ENCODE results near the gene S100A13.
"Not testable (repeated sequence)": the region's sequence is repeated elsewhere in the genome, so short reads cannot be mapped to it uniquely, and the experiment has no call there.

Gene S100A13

GRCh38 chr1:153583976-153584375, 43.3 kb downstream of the S100A13 start:
- Histone ChIP-seq H3K4me1 (ENCODE audit: insufficient read depth, poor library complexity, severe bottlenecking) (peaks cover 3% of the 10 kb centered on the region), H3K36me3 (ENCODE audit: low read depth) (no peaks in the 10 kb centered on the region), H3K27me3 (ENCODE audit: insufficient read depth, poor library complexity, severe bottlenecking) (no peaks in the 10 kb centered on the region), H3K4me3 (ENCODE audit: severe bottlenecking) (no peak overlapping the region), H3K27ac (ENCODE audit: poor library complexity, severe bottlenecking) (no peak overlapping the region), H3K9me3 (ENCODE audit: severe bottlenecking) (no peaks in the 10 kb centered on the region)
- TF ChIP-seq, protein P1, sequence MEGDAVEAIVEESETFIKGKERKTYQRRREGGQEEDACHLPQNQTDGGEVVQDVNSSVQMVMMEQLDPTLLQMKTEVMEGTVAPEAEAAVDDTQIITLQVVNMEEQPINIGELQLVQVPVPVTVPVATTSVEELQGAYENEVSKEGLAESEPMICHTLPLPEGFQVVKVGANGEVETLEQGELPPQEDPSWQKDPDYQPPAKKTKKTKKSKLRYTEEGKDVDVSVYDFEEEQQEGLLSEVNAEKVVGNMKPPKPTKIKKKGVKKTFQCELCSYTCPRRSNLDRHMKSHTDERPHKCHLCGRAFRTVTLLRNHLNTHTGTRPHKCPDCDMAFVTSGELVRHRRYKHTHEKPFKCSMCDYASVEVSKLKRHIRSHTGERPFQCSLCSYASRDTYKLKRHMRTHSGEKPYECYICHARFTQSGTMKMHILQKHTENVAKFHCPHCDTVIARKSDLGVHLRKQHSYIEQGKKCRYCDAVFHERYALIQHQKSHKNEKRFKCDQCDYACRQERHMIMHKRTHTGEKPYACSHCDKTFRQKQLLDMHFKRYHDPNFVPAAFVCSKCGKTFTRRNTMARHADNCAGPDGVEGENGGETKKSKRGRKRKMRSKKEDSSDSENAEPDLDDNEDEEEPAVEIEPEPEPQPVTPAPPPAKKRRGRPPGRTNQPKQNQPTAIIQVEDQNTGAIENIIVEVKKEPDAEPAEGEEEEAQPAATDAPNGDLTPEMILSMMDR (IDR thresholded peaks at IDR 0.05; ENCODE audit: poor library complexity, severe bottlenecking), result no peak
- DNase-seq (ENCODE audit: low spot score), result no peak
- ATAC-seq (ENCODE audit: low read depth), result no peak

GRCh38 chr1:153583514-153583913, 43.8 kb downstream of the S100A13 start:
- not testable (repeated sequence) for H3K4me3 ChIP-seq (ENCODE audit: severe bottlenecking); H3K36me3 ChIP-seq (ENCODE audit: low read depth); DNase-seq (ENCODE audit: low spot score); H3K9me3 ChIP-seq (ENCODE audit: severe bottlenecking); H3K27ac ChIP-seq (ENCODE audit: poor library complexity, severe bottlenecking); ATAC-seq (ENCODE audit: low read depth); H3K27me3 ChIP-seq (ENCODE audit: insufficient read depth, poor library complexity, severe bottlenecking); H3K4me1 ChIP-seq (ENCODE audit: insufficient read depth, poor library complexity, severe bottlenecking)

GRCh38 chr1:153582836-153583235, 44.5 kb downstream of the S100A13 start:
- not testable (repeated sequence) for H3K36me3 ChIP-seq (ENCODE audit: low read depth); H3K9me3 ChIP-seq (ENCODE audit: severe bottlenecking); H3K4me1 ChIP-seq (ENCODE audit: insufficient read depth, poor library complexity, severe bottlenecking); H3K27ac ChIP-seq (ENCODE audit: poor library complexity, severe bottlenecking); H3K4me3 ChIP-seq (ENCODE audit: severe bottlenecking); H3K27me3 ChIP-seq (ENCODE audit: insufficient read depth, poor library complexity, severe bottlenecking); DNase-seq (ENCODE audit: low spot score); ATAC-seq (ENCODE audit: low read depth)

GRCh38 chr1:153578936-153579335, 48.4 kb downstream of the S100A13 start:
- ATAC-seq (ENCODE audit: low read depth), result no peak
- Histone ChIP-seq H3K27me3 (ENCODE audit: insufficient read depth, poor library complexity, severe bottlenecking) (no peaks in the 10 kb centered on the region), H3K36me3 (ENCODE audit: low read depth) (no peaks in the 10 kb centered on the region), H3K4me1 (ENCODE audit: insufficient read depth, poor library complexity, severe bottlenecking) (peaks cover 3% of the 10 kb centered on the region), H3K4me3 (ENCODE audit: severe bottlenecking) (no peak overlapping the region), H3K27ac (ENCODE audit: poor library complexity, severe bottlenecking) (no peak overlapping the region), H3K9me3 (ENCODE audit: severe bottlenecking) (no peaks in the 10 kb centered on the region)
- TF ChIP-seq, protein P1 (IDR thresholded peaks at IDR 0.05; ENCODE audit: poor library complexity, severe bottlenecking), result no peak
- DNase-seq (ENCODE audit: low spot score), result no peak

DNA sequence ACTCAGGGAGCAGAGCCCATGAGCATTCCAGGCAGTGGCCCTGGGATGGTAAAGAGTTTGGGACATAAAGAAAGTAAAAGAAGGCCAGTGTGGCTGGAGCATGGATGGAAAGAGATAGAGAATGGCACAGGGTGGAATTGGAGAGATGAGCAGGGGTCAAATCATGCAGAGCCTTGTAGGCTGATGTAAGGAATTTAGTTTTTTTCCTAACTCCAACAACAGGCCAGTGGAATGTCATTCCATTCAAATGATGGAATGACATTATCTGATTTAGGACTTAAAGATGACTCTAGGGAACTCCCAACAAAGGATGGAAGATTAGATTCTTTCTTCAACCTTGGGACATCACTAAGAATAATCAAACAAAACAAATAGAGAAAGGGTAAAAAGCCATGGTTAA, 48.8 kb downstream of the S100A13 start:
- ATAC-seq (ENCODE audit: low read depth), result 0 out of 3 replicates have a peak, but pooled peaks have one; percentile 12
- H3K27ac ChIP-seq (ENCODE audit: poor library complexity, severe bottlenecking), result no peak overlapping the region
- H3K36me3 ChIP-seq (ENCODE audit: low read depth), result no peaks in the 10 kb centered on the region
- H3K4me3 ChIP-seq (ENCODE audit: severe bottlenecking), result no peak overlapping the region
- H3K9me3 ChIP-seq (ENCODE audit: severe bottlenecking), result no peaks in the 10 kb centered on the region
- no peak for DNase-seq (ENCODE audit: low spot score)
- H3K27me3 ChIP-seq (ENCODE audit: insufficient read depth, poor library complexity, severe bottlenecking), result no peaks in the 10 kb centered on the region
- TF ChIP-seq, protein P1 (IDR thresholded peaks at IDR 0.05; ENCODE audit: poor library complexity, severe bottlenecking), result no peak
- H3K4me1 ChIP-seq (ENCODE audit: insufficient read depth, poor library complexity, severe bottlenecking), result peaks cover 3% of the 10 kb centered on the region

DNA sequence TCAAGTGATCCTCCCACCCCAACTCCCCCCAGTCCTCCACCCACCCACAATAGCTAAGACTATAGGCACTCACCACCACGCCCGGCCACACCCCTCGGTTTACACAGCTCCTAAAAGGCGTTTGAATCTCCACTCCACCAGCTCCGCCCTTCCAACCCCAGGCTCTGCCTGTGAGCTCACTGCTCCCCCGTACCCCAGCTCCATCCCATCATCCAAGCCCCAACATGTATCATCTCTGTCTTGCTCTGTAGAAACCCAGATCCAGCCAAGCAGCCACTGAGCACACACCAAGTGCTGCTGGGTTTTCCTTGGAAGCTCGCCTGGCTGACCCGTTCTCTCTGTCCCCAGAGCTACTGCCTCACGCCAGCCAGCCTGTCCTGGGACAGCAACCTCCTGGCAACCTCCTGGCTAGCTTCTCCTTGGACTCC, 49.7 kb downstream of the S100A13 start:
- Histone ChIP-seq H3K9me3 (ENCODE audit: severe bottlenecking) (no peaks in the 10 kb centered on the region), H3K27me3 (ENCODE audit: insufficient read depth, poor library complexity, severe bottlenecking) (no peaks in the 10 kb centered on the region), H3K36me3 (ENCODE audit: low read depth) (no peaks in the 10 kb centered on the region), H3K4me1 (ENCODE audit: insufficient read depth, poor library complexity, severe bottlenecking) (peaks cover 11% of the 10 kb centered on the region), H3K4me3 (ENCODE audit: severe bottlenecking) (no peak overlapping the region), H3K27ac (ENCODE audit: poor library complexity, severe bottlenecking) (no peak overlapping the region)
- DNase-seq (ENCODE audit: low spot score) (no peak), ATAC-seq (ENCODE audit: low read depth) (peak; percentile 39; the same call in 2 of the 3 replicates)
- TF ChIP-seq, protein P1 (IDR thresholded peaks at IDR 0.05; ENCODE audit: poor library complexity, severe bottlenecking), result no peak

Measured in RWPE2 (cell line).